Activated B cell treated with CpG ODN at 0.5 μM for 24 hours (primary cell): ENCODE data around the gene CD3E. TPM values are rescaled to one million over a fixed set of nuclear protein-coding genes. Genes with fewer than 3 reads are reported as not detected.

Source experiments
- ATAC-seq: fragments of 200-7000 bp; cut with Tn5 transposase; one replicate; pipeline ENCODE4 v1.10.0; 2021; ENCODE audit warnings: low read depth, mild to moderate bottlenecking, moderate library complexity
- CTCF ChIA-PET: fragments of 350-600 bp; sonication (Branson Sonifier 250); formaldehyde crosslinking; loops from one replicate; lab custom pipeline; 2021; ENCODE audit warnings: antibody characterized with exemption; lab: Charles Lee
- POLR2A ChIA-PET: fragments of 350-600 bp; sonication (Branson Sonifier 250); formaldehyde crosslinking; loops from one replicate; lab custom pipeline; 2021; ENCODE audit warnings: antibody characterized with exemption; lab: Charles Lee
- DNase-seq: peaks from one replicate; pipeline ENCODE4 v3.0.0; 2022
- H3K27ac Mint-ChIP-seq: one replicate; pipeline ENCODE4 v1.8.0; 2020; ENCODE audit warnings: mixed read lengths
- H3K27me3 Mint-ChIP-seq: one replicate; pipeline ENCODE4 v1.8.0; 2021; ENCODE audit warnings: mixed read lengths
- H3K36me3 Mint-ChIP-seq: one replicate; pipeline ENCODE4 v1.8.0; 2021; ENCODE audit warnings: low read depth, mixed read lengths
- H3K4me1 Mint-ChIP-seq: one replicate; pipeline ENCODE4 v1.8.0; 2021; ENCODE audit warnings: mixed read lengths
- H3K4me3 Mint-ChIP-seq: one replicate; pipeline ENCODE4 v1.8.0; 2020; ENCODE audit warnings: mild to moderate bottlenecking, mixed read lengths
- H3K9me3 Mint-ChIP-seq: one replicate; pipeline ENCODE4 v1.8.0; 2020; ENCODE audit warnings: mixed read lengths
- CTCF ChIP-seq: fragments of 200-600 bp; IDR thresholded peaks from one replicate; pipeline ENCODE4 v1.8.0; 2022; ENCODE audit warnings: antibody characterized with exemption, mild to moderate bottlenecking
- intact Hi-C: fragments of 100-400 bp; cut with micrococcal nuclease; formaldehyde crosslinking; loops from one replicate; pipeline ENCODE4 v1.15.1; 2024
- total RNA-seq: library from RNA; stranded (reverse); gene quantifications from 2 replicates; pipeline ENCODE4 v1.2.3, GENCODE V29; 2022

CD3E gene
- total RNA-seq, 1 donor from 2014 or later = 0.95 TPM

GRCh38 chr11:118287006-118287405 is 17.5 kb upstream of the CD3E start:
- intact Hi-C loops = no loop called here
- Mint-ChIP-seq H3K9me3 (no peaks in the 10 kb centered on the region), H3K27ac (no peak overlapping the region), H3K4me1 (no peaks in the 10 kb centered on the region), H3K27me3 (peaks cover 11% of the 10 kb centered on the region), H3K36me3 (no peaks in the 10 kb centered on the region), H3K4me3 (no peak overlapping the region)
- ATAC-seq (no peak), DNase-seq (no peak)
- TF ChIP-seq CTCF = no peak
- CTCF ChIA-PET = interaction anchor here (0.7 kb wide), 1 partner anchor 9 kb away, joined by 3 read pairs; no protein-coding TSS in a partner anchor
- POLR2A ChIA-PET = interaction anchor here (0.6 kb wide), 1 partner anchor 45 kb away, joined by 3 read pairs; no protein-coding TSS in a partner anchor

GRCh38 chr11:118289401-118289800 is 15.1 kb upstream of the CD3E start:
- DNase-seq (no peak), ATAC-seq (no peak)
- no peak for TF ChIP-seq CTCF
- ChIA-PET POLR2A (interaction anchor here (0.7 kb wide), 1 partner anchor 542 kb away, joined by 3 read pairs; no protein-coding TSS in a partner anchor), CTCF (interaction anchor here (0.7 to 4.1 kb wide), 2 partner anchors 9 to 90 kb away, joined by 3 to 54 read pairs; no protein-coding TSS in a partner anchor)
- no peaks in the 10 kb centered on the region for H3K4me1 Mint-ChIP-seq
- no peaks in the 10 kb centered on the region for H3K36me3 Mint-ChIP-seq
- intact Hi-C loops = no loop called here
- no peak overlapping the region for H3K4me3 Mint-ChIP-seq
- H3K9me3 Mint-ChIP-seq = no peaks in the 10 kb centered on the region
- H3K27me3 Mint-ChIP-seq = peaks cover 15% of the 10 kb centered on the region
- H3K27ac Mint-ChIP-seq = no peak overlapping the region

GRCh38 chr11:118290923-118291322 is 13.6 kb upstream of the CD3E start:
- ATAC-seq (peak; percentile 37), DNase-seq (no peak)
- ChIA-PET CTCF (interaction anchor here (0.5 to 4.1 kb wide), 5 partner anchors 9 to 96 kb away, joined by 3 to 54 read pairs (median 4); no protein-coding TSS in a partner anchor), POLR2A (interaction anchor here (0.5 to 0.9 kb wide), 2 partner anchors 33 to 92 kb away, joined by 3 read pairs; no protein-coding TSS in a partner anchor)
- Mint-ChIP-seq H3K36me3 (no peaks in the 10 kb centered on the region), H3K9me3 (no peaks in the 10 kb centered on the region), H3K4me3 (no peak overlapping the region), H3K27me3 (peaks cover 15% of the 10 kb centered on the region), H3K4me1 (no peaks in the 10 kb centered on the region), H3K27ac (no peak overlapping the region)
- intact Hi-C loops = loop anchor here (1.0 kb wide), 3 partner anchors 93 to 197 kb away; no protein-coding TSS in a partner anchor
- no peak for TF ChIP-seq CTCF

GRCh38 chr11:118291477-118292135 is 12.9 kb upstream of the CD3E start:
- intact Hi-C loops = loop anchor here (1.0 kb wide), 3 partner anchors 93 to 197 kb away; no protein-coding TSS in a partner anchor
- no peak for DNase-seq
- ChIA-PET CTCF (interaction anchor here (0.5 to 4.1 kb wide), 5 partner anchors 10 to 96 kb away, joined by 3 to 54 read pairs (median 4); no protein-coding TSS in a partner anchor), POLR2A (interaction anchor here (0.9 kb wide), 1 partner anchor 93 kb away, joined by 3 read pairs; no protein-coding TSS in a partner anchor)
- Mint-ChIP-seq H3K4me3 (no peak overlapping the region), H3K36me3 (no peaks in the 10 kb centered on the region), H3K27ac (no peak overlapping the region), H3K4me1 (no peaks in the 10 kb centered on the region), H3K27me3 (peaks cover 15% of the 10 kb centered on the region), H3K9me3 (no peaks in the 10 kb centered on the region)
- no peak for ATAC-seq
- TF ChIP-seq CTCF = no peak

GRCh38 chr11:118294053-118294452 is 10.5 kb upstream of the CD3E start:
- H3K4me3 Mint-ChIP-seq = no peak overlapping the region
- intact Hi-C loops = no loop called here
- CTCF ChIA-PET = no interaction called here

More at GRCh38 chr11:118294053-118294452, 10.5 kb upstream of the CD3E start:
- Mint-ChIP-seq H3K27ac (no peak overlapping the region), H3K36me3 (no peaks in the 10 kb centered on the region), H3K9me3 (no peaks in the 10 kb centered on the region), H3K4me1 (no peaks in the 10 kb centered on the region), H3K27me3 (peaks cover 15% of the 10 kb centered on the region)
- TF ChIP-seq CTCF = no peak
- POLR2A ChIA-PET = no interaction called here
- no peak for ATAC-seq
- no peak for DNase-seq
